Stimulated activated CD8-positive, alpha-beta memory T cell treated with anti-CD3 and anti-CD28 coated beads, Interleukin-12 subunit alpha, Interleukin-12 subunit beta, amount 100 ng/mL, for 24 hours (primary cell): ENCODE results near the gene SEZ6L.
"Not testable (repeated sequence)": the region's sequence is repeated elsewhere in the genome, so short reads cannot be mapped to it uniquely, and the experiment has no call there.

Experiments used
- DNase-seq: peaks from one replicate; pipeline ENCODE4 v3.0.0-alpha.2; 2020; ENCODE audit errors: extremely low read depth

Gene SEZ6L

DNA sequence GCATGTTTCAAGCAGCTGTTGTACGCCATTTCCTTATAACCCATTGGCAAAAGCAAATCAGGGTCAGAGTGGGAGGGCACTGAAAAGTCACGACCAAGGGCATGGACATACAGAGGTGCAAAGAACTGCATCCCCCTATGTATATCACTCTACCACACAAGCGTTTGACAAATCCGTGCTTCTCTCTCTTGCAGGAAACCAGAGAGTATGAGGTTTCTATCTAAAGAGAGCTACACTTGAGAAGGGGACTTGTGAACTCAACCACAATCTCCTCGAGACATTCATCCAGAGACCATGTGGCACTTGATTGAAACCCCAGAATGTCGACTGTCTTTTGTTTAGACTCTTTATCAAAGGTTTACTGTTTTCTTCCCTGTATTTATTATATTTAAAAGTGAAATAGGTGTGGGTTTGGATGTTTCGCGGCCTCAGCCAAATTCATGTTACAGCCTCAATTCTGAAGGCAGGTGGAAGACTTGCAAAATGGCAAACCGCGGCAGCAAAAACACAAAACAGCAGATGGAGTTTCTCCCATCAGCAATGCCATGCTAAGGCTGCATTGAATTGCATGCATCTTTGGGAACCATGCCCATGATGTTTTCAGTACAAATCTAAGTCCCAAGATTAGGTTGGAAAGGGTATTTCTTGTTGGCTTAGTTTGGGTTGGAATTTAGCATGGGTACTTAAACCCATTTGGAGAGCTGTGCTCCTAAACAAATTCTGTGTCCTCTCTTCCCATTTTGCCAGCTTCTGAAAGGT lies 211.0 kb downstream of the SEZ6L start:
- DNase-seq, result no peak

DNA sequence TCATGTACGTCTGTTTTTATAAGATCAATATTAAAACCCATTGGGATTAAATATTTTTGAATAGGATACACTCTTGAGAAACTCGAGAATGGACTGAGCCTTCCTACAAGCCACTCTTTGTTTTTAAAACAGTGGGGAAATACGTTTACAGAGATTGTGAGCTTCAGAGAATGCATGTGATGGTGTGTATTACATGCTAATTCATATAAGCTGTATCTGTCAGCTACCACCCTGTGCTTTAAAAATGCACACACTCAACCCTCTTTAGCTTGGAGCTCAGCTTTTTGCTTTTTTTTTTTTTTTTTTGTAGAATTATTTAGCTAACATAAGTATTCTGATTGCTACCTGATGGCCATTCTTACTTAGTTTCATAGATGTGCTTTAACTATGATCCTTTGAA lies 213.5 kb downstream of the SEZ6L start:
- DNase-seq, result no peak

DNA sequence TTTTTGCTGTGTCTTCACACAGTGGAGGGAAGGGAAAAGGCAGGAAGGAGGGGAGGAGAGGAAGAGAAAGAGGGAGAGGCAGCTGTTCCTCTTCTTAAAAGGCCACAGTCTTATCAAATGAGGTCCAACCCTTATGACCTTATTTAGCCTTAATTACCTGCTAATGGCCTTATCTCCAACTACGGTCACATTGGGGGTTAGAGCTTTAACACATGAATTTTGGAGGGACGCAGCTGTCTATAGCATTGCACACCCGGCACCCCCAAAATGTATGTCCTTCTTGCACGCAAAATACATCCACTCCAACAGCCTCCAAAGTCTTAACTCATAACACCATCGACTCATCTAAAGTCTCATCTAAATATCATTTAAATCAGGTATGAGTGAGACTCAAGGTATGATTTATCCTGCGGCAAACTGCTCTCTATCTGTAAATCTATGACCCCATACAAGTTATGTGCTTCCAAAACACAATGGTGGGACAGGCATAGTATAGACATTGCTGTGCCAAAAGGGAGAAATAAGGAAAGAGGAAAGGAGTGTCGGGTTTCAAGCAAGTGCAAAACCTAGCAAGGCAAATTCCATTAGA lies 214.8 kb downstream of the SEZ6L start:
- no peak for DNase-seq

DNA sequence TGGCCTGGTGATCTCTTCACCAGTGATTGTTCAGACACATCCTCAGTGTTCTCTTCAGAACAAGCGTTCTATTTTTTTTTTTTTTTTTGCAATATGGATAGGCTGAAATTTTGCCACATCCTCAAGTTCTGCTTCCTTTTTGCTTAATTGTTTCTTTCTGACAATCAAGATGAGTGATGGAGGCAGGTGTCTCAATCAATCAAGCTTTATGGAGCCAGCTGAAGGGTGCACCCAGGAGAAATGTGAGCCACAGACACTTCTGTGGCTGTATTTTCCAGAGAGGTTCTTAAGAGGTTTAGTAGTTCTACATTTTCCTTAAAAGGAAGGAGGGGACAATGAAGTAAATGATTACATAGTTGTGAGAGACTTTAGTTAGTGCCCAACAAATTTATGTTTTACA lies 215.9 kb downstream of the SEZ6L start:
- no peak for DNase-seq

DNA sequence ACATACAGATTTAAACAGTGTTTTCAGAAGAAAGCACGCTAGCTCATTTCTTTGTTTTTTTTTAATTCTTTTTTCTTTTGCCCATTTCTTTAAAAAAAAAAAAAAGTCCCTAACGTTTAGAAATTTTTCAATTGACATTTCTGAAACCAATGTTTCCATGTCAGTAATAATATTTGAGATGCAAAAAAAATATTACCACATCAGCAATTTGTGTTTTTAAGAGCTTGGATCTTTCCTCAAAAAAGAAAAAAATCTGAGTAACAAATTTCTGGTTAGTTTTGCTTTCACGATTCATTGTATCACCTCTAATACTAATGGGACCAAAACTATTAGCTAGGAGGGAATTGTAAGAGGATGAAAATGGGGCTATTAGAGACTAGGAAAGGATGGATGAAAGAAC lies 219.9 kb downstream of the SEZ6L start:
- no peak for DNase-seq

DNA sequence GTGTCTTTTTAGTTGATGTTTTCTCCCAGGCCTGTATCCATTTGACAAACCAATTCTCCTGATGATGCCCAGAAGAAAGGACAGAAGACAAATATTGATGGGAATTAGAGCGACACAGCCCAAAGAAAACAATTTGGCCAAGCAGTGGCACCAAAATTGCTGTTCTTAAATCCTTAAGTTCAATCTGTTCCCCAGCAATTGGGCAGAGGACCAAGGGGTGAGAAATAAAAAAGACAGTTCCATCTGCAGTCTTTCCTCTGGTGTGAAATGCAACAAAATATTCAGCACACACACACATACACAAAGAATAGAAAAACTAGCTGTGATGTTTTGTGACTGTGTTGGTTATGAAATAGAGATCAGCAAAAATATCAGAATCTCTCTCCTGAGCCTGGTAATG lies 221.8 kb downstream of the SEZ6L start:
- DNase-seq, result no peak

DNA sequence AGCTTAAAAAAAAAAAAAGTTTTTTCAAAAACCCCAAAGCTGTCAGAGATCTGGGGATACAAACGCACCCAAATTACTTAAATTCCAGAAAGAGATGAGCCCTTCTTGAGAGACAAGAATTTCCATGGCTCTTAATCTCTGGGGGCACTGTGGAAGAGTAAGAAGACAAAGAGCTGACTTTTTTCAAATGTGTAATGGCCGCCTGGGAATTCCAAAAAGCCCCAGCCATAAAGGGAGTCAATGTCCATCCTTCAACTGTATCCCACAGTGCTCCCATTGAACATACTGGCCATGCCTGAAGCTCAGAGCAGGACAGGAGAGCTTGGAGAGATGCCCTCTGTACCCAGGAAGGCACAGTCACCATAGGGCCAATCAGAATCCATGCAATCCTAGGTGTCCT lies 222.4 kb downstream of the SEZ6L start:
- DNase-seq, result no peak

DNA sequence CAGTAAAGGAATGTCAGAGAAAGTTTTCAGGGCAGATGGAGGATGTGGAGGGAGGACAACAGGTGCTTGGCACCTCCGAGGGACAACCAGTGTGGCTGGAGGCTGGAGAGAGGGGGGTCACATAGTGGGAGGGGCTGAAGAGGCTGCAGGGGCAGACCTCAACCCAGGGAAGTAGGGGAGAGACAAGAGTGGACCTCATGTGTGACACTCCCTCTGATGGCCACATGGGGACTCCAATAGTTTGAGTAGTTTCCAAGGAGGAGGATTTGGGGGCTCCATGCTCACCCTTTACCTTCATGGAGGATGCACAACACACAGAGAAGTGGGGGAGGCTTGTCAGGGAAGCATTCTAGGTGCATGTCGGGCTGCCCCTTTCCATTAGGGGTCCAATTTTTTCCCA lies 224.7 kb downstream of the SEZ6L start:
- DNase-seq, result no peak

DNA sequence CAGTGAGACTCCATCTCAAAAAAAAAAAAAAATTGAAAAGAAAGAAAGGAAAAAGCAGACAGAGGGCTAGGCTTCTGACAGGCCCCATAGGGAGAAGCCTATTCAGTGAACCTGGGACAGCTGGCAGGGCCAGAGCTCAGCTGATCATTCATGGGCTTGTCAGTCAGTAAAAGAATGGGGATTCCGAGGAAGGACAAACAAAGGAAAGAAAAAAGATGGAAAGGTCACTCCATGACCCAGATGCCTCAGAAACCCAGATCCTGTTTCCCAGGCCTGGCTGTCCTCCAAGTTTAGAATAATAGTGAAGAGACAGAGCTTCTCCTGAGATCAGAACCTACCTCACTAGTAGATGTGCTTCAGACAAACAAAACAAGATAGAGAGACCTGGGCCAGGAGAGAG lies 225.5 kb downstream of the SEZ6L start:
- DNase-seq, result no peak

DNA sequence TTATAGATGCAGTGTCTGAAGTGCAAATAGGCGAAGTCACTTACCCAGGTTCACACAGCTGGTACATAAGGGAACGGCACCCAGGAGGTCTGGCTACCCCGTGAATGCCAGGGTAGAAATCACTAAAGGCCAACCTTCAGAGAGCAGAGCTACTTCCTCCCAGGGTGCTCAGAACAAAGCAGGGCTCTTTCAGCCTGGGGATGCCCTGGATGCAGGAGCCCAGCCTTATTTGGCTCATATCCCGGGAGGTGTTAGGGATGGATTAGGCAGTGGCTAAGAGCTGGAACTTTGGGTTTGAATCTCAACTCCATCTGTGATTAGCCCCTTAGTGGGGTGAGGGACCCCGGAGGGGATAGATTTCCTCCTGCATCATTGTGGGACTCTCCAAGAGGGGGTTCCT lies 226.7 kb downstream of the SEZ6L start:
- DNase-seq, result no peak

DNA sequence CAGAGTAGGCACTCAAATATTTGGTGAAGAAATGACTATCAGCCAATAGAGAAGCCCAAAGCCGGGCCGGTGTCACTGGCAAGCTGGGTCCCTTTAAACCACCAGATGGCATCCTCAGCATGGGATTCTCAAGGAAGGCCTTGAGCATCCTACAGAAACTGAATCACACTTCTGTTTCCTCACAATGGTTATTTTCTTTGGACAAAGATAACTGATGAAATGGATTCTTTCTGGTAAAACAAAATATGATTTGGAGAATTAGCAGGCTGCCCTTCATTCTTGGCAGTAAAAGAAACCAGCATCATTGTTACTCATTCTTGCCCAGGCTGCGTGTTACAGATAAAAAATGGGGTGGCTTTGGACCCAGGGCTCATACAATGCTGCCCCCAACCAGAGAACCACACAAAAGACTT lies 229.5 kb downstream of the SEZ6L start:
- peak; percentile 20 for DNase-seq

DNA sequence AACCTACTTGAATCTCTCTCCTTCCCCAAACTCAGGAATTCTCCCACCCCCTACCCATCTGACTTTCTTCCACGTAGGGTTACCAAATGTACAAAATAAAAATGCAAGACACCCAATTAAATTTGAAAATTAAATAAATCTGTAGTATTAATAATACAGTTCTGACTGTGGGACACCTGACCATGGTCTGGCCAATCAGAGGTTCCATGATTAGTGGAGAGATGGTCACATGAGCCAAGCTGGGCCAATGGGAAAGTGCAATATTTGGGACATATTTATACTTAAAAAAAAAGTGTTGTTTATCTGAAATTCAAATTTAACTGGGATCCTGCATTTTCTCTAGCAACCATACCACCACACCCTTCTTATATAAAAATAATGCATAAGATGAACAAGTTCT lies 230.0 kb downstream of the SEZ6L start:
- no peak for DNase-seq

DNA sequence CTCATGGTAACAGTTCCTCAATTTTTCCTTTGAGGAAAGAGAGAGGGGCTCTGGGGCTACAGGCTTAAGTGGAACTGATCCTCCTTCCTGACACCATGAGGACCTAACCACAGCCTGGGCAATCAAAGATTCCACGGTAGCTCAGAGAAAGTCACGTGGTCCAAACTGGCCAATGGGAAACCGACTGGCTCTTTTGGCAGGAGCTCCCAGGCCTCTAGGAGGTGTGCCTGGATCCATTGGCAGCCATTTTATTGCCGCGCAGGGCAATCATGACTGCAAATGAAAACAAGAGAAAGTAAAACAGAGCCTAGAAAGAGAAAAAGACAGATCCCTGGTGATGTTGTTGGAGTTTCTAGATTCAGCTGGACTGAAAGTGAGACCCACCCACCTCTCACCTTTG lies 232.5 kb downstream of the SEZ6L start:
- no peak for DNase-seq

DNA sequence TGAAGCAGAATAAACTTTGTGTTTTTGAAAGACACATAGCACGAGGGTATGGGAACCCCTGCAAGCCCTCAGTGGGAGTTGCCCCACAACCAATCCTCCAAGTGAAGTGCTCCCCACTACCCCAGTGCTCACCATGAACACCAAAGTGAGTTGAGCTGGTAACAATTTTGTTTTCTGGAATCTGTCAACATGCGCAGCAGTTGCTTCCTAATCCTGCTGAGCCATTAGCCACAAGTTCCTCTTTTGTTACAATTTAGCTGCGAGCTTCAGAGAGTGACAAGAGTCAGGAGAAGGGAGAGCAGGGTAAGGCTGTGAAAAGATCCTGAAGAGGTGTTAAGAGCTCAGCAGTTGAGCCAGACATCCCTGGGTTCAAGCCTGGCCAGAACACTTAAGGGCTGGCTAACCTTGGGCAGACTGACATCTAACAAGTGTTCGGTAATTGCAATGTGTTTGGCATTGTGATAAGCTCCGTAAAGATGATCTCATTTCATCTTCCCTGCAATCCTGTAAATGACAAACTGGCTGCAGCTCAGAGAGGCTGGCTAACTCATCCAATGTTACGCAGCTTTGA lies 235.7 kb downstream of the SEZ6L start:
- no peak for DNase-seq

DNA sequence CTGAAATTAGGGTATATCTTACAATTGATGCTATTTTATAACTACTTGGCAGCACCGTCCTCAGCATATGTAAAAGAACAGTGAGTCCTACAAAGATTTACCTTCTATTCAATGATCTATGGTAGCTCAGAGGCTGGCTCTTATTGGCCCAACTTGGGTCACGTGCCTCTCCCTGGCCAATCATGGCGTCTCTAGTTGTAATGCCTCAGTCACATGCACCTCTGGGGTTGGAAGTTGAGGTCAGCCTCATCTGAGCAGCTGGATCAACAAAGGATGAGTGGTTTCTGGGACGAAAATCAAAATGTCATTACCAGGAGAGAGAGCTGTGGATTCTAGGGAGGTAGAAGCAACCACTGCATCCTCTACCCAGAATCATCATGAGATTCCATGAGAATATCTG lies 236.9 kb downstream of the SEZ6L start:
- DNase-seq, result no peak

DNA sequence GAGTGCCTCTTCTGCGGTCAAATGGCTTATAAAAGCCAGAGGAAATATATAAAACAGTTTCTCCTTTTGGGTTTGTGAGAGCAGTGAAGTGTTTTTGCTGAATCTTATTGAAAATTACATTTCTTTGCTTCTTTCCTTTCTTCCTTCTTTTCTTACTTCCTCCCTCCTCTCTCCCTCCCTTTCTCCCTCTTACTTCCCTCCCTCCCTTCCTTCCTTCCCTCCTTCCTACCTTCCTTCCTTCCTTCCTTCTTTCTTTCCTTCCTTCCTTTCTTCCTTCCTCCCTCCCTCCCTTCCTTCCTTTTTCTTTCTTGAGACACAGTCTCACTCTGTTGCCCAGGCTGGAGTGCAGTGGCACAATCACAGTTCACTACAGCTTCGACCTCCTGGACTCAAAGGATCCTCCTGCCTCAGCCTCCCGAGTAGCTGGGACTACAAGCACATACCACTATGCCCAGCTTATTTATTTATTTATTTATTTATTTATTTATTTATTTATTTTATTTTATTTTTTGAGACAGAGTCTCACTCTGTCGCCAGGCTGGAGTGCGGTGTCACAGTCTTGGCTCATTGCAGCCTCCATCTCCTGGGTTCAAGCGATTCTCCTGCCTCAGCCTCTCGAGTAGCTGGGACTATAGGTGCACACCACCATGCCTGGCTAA lies 239.4 kb downstream of the SEZ6L start:
- DNase-seq, result not testable (repeated sequence)

DNA sequence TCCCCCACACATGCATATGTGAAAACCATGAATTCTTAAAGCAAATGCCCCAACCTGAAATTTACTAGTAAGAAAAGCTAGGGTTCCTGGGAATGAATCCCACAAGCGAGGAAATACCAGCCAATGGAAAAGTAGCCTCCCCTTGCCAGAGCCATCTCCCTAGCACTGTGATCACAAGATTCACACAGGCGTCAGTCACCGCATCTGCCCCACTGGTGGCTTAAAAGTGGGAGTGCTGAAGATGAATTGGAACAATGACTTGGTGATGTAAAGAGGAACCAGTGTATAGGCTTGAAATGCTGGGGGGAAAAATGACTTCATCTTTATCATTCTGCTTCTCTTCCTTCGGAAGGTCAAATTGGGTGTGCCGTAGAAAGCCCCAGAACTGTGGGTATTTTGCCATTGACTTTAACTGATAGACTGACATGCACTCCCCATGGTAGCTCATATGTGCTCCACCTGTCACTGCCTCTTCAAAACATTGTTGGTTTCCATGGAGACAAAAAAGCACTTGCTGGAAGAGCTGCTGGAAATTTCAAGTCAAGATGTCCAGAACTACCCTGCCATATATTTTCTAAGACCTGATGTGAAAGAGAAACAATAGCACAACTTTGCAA lies 240.6 kb downstream of the SEZ6L start:
- DNase-seq, result no peak

DNA sequence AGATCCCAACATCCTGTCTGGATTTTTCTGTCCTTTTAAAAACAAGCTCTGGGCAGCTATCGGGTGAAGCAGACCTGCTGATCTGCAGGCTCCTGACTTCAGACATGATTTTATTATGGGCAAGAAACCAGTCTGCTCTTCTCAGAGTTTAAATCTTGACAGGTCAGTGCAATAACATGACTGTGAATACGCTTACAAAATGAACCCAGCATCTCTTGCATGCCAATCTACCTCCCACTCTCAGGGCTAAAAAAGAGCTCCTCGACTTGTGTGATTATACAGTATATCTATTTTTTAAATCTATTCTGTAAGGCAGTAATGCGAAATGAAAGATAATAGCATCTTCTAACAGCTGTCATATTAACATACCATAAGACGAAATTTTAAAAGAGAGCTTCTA lies 241.1 kb downstream of the SEZ6L start:
- no peak for DNase-seq

DNA sequence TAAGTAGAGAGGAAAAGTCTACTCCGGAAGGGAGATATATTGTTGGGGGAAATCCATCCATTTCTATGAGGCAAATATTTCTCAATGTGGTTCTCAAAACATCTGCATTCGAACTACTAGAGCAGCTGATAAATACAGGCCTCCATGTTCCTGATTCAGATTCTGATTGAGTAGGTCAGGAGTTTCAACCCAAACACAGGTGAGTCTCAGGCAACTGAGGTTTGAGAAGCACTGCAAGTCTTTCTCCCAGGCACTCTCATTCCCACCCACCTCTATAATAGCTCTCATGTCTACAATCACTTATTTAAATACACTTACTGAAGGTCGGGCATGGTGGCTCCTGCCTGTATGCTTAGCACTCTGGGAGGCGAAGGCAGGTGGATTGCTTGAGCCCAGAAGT lies 245.1 kb downstream of the SEZ6L start:
- no peak for DNase-seq

DNA sequence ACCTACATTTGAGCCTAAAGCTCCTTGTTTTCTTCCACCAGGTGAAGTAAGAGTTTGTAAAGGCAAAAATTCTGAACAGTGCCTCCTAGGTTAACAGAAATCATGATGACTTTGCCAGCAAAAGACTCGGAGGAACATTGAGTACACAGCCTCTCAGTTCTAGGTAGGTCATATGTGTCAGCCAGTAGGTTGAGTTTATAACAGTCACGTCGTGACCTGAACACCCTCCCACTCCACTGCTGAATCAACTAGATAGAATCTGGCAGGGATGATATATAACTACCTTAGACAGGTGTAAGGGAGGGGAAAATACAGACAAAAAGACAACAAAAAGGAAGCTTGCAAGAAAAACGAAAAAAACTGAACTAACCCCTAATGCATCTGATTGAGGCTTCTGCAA lies 247.0 kb downstream of the SEZ6L start:
- DNase-seq, result no peak

DNA sequence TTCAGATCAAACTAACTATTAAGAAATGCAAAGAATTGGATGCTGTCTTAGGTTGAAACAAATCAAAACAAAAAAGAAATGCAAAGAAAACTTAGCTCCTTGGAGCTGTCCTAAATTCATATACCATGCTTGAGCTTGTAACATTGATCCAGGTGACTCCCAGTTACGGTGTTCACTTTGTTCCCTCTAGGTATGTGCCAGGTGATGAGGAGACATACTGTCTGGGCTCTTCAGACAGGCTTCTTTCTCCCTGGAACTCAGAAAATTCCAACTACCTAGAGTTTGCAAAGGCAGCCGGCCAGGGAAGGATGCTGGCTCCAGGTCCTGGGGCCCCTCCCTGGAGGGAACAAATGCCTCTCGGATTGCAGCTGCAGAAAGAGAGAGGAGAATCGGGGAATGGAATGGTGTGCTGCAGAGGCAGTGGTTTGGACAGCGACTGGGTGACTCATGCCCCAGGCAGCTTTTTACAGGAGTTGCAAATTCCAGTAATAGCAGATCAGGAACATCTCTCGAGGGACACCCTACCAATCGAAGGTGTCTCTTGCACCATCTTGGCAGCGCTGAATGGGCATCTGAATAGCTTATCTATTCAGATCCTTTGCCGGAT lies 247.5 kb downstream of the SEZ6L start:
- no peak for DNase-seq

DNA sequence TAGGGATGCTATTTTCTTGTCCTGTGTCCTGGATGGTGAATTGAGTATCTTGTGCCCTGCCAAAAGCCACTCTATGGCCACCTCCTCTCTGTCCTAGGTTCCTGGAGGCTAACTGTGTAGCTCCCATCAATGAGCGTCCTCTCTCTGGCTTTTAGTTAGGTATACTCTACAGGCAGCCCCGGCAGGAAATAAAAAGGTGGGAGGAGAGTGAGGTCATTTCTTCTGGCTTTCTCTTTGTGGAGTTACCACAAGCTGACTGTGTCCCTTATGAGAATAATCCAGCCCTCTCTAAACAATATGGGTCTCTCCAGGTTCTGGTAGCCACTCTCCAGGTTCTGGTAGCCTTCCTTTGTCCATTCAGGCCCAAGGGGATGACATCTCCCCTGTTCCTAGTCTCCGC lies 248.1 kb downstream of the SEZ6L start:
- DNase-seq, result no peak
